Transverse colon (tissue), 4 donors: ENCODE data around the gene PACS1.

Experiments used
- CTCF ChIP-seq, 5 experiments: fragments of 200-600 bp in 3 of 5; fragments of 450-650 bp in 2 of 5; sonication (generic) in 3 of 5; IDR thresholded peaks; 1 replicate in 2 of 5; 2 replicates in 3 of 5; pipeline ENCODE4 v1.5.1; 2016 to 2017; ENCODE audit warnings: antibody characterized with exemption in 5 of 5, inconsistent platforms in 3 of 5, mild to moderate bottlenecking in 2 of 5, moderate library complexity in 1 of 5
- POLR2A ChIP-seq: fragments of 450-650 bp; IDR thresholded peaks from one replicate; pipeline ENCODE4 v1.6.1; 2016; ENCODE audit warnings: antibody characterized with exemption, mild to moderate bottlenecking, moderate library complexity
- POLR2AphosphoS5 ChIP-seq, 3 donors: sonication (generic); formaldehyde crosslinking; IDR thresholded peaks; one replicate each; pipeline ENCODE4 v1.6.1; 2016; ENCODE audit warnings: antibody characterized with exemption in 3 of 3

- no peak for TF ChIP-seq CTCF (IDR thresholded peaks at IDR 0.05)
- peak in 2 of 3 donors; percentile 14 to 36 for TF ChIP-seq POLR2AphosphoS5 (IDR thresholded peaks at IDR 0.05)
- no peak for TF ChIP-seq POLR2A
Observed at GRCh38 chr11:66277471-66278362, 207.6 kb downstream of the PACS1 start, which contains the start of gene CNIH2.
